ENCODE measurements around the gene ANKRD42. TPM values are rescaled to one million over a fixed set of nuclear protein-coding genes. Genes with fewer than 3 reads are reported as not detected.

ANKRD42 gene
- total and polyA plus RNA-seq, 4 donors: 12.2 to 14.6 (median 13.6) TPM

DNA sequence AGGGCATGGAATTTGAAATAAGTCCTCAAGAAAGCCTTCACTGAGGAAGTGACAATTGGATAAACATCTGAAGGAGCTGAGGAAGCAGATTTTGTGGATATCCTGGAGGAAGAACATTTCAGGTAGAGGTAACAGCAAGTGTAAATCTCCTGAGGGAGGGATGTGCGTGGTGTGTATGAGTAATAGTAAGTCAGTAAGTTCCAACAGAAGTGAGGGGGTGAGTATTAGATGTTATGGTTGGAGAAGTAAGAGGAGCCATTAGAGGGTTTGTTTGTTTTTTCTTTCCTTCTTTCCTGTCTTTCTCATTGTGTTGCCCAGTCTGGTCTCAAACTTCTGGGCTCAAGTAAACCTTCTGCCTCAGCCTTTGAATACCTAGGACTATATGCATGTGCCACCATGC, 29.0 kb downstream of the ANKRD42 start:
- H3K36me3 ChIP-seq (ENCODE audit: control insufficient read depth, insufficient read depth, low read length): no peaks in the 10 kb centered on the region
- 100% methylated on average over 1 of the region's 1 CpG for WGBS (ENCODE audit: insufficient coverage)
- no peak for DNase-seq (ENCODE audit: low read depth in 4 of 6, low spot score in 6 of 6)
- H3K27me3 ChIP-seq (ENCODE audit: control insufficient read depth, insufficient read depth, low read length): no peaks in the 10 kb centered on the region
- no peaks in the 10 kb centered on the region for H3K9me3 ChIP-seq (ENCODE audit: control insufficient read depth, insufficient read depth, low read length)
- H3K27ac ChIP-seq (ENCODE audit: low read depth, low read length): no peak overlapping the region
- no peak overlapping the region for H3K4me3 ChIP-seq (ENCODE audit: low read depth, low read length)
- H3K4me1 ChIP-seq (ENCODE audit: control insufficient read depth, insufficient read depth, low read length): no peaks in the 10 kb centered on the region

DNA sequence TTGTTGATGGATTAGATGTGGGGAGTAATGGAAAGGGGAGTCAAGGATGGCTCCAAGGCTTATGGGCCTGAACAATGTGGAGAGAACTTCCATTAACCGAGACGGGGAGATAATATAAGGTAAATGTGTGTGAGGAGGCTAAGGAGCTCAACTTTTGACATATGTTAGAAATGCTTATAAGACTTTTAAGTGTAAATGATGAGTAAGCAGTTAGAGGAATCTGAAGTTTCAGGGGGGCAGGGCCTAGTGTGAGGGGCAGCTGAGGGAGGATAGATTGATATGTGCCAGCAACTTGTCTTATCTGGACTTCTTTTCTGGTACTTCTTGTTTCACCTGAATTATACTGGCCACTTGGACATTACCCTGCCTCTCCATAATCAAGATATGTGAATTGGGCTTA, 29.9 kb downstream of the ANKRD42 start:
- no peaks in the 10 kb centered on the region for H3K9me3 ChIP-seq (ENCODE audit: control insufficient read depth, insufficient read depth, low read length)
- DNase-seq (ENCODE audit: low read depth in 4 of 6, low spot score in 6 of 6): no peak
- no peaks in the 10 kb centered on the region for H3K27me3 ChIP-seq (ENCODE audit: control insufficient read depth, insufficient read depth, low read length)
- H3K36me3 ChIP-seq (ENCODE audit: control insufficient read depth, insufficient read depth, low read length): no peaks in the 10 kb centered on the region
- no peak overlapping the region for H3K4me3 ChIP-seq (ENCODE audit: low read depth, low read length)
- no peaks in the 10 kb centered on the region for H3K4me1 ChIP-seq (ENCODE audit: control insufficient read depth, insufficient read depth, low read length)
- WGBS (ENCODE audit: insufficient coverage): 89% methylated on average over 2 of the region's 2 CpGs
- no peak overlapping the region for H3K27ac ChIP-seq (ENCODE audit: low read depth, low read length)

DNA sequence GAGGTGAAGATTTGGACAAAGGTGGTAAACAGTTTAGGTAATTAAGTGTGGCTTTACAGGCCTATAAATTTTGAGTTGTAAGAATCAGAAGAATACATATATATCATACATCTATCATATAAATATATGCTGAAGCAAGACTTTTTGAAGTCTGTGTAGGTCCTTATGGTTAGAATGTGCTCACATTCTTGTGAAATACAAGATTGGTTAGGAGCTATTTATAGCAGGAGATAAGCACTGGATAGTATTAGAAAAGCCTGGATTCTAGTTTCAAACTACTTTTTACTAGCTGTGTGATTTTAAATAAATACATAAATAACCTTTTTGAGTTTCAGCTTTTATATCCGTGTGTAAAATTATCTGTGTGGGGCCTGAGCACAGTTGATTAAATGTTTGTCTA, 42.3 kb downstream of the ANKRD42 start:
- WGBS (ENCODE audit: insufficient coverage): no CpG with 5 or more reads among the region's 1 CpG
- no peak overlapping the region for H3K27ac ChIP-seq (ENCODE audit: low read depth, low read length)
- H3K4me1 ChIP-seq (ENCODE audit: control insufficient read depth, insufficient read depth, low read length): no peaks in the 10 kb centered on the region
- no peaks in the 10 kb centered on the region for H3K27me3 ChIP-seq (ENCODE audit: control insufficient read depth, insufficient read depth, low read length)
- no peak for DNase-seq (ENCODE audit: low read depth in 4 of 6, low spot score in 6 of 6)
- no peaks in the 10 kb centered on the region for H3K9me3 ChIP-seq (ENCODE audit: control insufficient read depth, insufficient read depth, low read length)
- H3K4me3 ChIP-seq (ENCODE audit: low read depth, low read length): no peak overlapping the region
- no peaks in the 10 kb centered on the region for H3K36me3 ChIP-seq (ENCODE audit: control insufficient read depth, insufficient read depth, low read length)

DNA sequence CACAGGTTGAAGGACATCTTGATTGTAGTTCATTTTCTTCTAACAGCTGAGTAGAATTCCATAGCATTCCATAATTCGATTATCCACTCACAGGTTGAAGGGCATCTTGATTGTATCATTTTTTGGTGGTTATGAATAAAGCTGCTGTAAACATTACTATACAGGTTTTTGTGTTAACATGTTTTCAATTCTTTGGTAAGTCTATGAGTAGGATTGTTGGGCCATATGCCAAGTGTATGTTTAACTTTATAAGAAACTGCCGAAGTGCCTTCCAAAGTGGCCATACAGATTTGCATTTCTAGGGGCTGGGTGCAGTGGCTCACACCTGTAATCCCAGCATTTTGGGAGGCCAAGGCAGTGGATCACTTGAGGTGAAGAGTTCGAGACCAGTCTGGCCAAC, 44.6 kb downstream of the ANKRD42 start:
- Histone ChIP-seq H3K9me3 (ENCODE audit: control insufficient read depth, insufficient read depth, low read length) (no peaks in the 10 kb centered on the region), H3K27me3 (ENCODE audit: control insufficient read depth, insufficient read depth, low read length) (no peaks in the 10 kb centered on the region), H3K36me3 (ENCODE audit: control insufficient read depth, insufficient read depth, low read length) (no peaks in the 10 kb centered on the region), H3K27ac (ENCODE audit: low read depth, low read length) (no peak overlapping the region), H3K4me1 (ENCODE audit: control insufficient read depth, insufficient read depth, low read length) (no peaks in the 10 kb centered on the region), H3K4me3 (ENCODE audit: low read depth, low read length) (no peak overlapping the region)
- WGBS (ENCODE audit: insufficient coverage): 68% methylated on average over 2 of the region's 3 CpGs
- no peak for DNase-seq (ENCODE audit: low read depth in 4 of 6, low spot score in 6 of 6)

DNA sequence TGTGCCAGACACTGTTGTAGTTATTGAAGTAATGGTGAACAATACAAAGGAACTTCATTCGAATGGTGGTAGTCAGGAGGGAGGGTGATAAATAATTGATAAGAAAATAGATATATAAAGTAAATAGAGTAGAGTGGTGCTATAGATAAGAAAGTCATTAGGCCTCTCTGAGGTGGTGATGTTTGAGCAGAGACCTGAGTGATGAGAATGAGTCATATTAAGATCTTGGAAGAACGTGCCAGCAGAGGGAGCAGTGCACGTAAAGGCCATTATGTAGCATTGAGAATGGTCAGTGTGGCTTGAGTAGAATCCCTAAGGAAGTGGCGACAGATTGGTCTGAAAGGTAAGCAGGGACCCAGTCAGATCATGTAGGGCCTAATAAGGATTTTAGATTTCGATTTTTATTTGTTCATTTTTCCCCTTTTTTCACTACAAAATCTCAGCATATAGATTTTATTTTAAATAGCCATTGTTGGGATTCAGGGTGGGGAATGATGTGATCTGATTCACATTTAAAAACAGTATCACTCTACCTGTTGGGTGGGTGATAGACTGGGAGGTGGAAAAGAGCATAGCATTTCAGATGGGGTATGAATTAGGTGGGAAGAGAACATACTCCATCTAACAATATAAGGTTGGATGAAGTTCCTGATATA, 47.9 kb downstream of the ANKRD42 start:
- Histone ChIP-seq H3K27me3 (ENCODE audit: control insufficient read depth, insufficient read depth, low read length) (no peaks in the 10 kb centered on the region), H3K36me3 (ENCODE audit: control insufficient read depth, insufficient read depth, low read length) (no peaks in the 10 kb centered on the region), H3K4me3 (ENCODE audit: low read depth, low read length) (no peak overlapping the region), H3K4me1 (ENCODE audit: control insufficient read depth, insufficient read depth, low read length) (no peaks in the 10 kb centered on the region), H3K9me3 (ENCODE audit: control insufficient read depth, insufficient read depth, low read length) (no peaks in the 10 kb centered on the region), H3K27ac (ENCODE audit: low read depth, low read length) (no peak overlapping the region)
- 27% methylated on average over 4 of the region's 5 CpGs for WGBS (ENCODE audit: insufficient coverage)
- DNase-seq (ENCODE audit: low read depth in 4 of 6, low spot score in 6 of 6): peak in 2 of 6 donors; percentile 53 to 54

DNA sequence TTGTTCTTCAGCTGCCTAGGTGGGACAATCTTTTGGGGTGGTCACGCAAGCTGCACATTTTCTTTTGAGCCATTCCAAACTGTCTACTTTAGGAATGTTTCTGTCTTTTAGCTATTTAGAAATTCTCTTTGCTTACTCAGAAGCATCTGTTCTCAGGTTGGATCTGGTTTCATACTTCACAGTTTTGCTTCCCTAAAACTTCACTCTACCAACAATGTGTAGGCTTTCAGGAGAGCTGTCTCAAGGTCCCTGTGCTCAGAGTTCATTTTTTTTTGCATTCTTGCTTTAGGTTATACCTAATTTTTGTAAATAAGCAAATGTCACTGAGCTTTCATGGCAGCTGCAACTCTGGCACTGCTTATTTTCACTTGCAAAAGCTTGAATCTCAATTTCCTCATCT, 55.9 kb downstream of the ANKRD42 start:
- Histone ChIP-seq H3K27me3 (ENCODE audit: control insufficient read depth, insufficient read depth, low read length) (no peaks in the 10 kb centered on the region), H3K4me1 (ENCODE audit: control insufficient read depth, insufficient read depth, low read length) (no peaks in the 10 kb centered on the region), H3K9me3 (ENCODE audit: control insufficient read depth, insufficient read depth, low read length) (no peaks in the 10 kb centered on the region), H3K4me3 (ENCODE audit: low read depth, low read length) (no peak overlapping the region), H3K36me3 (ENCODE audit: control insufficient read depth, insufficient read depth, low read length) (no peaks in the 10 kb centered on the region), H3K27ac (ENCODE audit: low read depth, low read length) (no peak overlapping the region)
- no peak for DNase-seq (ENCODE audit: low read depth in 4 of 6, low spot score in 6 of 6)
- WGBS (ENCODE audit: insufficient coverage): 100% methylated on average over 1 of the region's 1 CpG

DNA sequence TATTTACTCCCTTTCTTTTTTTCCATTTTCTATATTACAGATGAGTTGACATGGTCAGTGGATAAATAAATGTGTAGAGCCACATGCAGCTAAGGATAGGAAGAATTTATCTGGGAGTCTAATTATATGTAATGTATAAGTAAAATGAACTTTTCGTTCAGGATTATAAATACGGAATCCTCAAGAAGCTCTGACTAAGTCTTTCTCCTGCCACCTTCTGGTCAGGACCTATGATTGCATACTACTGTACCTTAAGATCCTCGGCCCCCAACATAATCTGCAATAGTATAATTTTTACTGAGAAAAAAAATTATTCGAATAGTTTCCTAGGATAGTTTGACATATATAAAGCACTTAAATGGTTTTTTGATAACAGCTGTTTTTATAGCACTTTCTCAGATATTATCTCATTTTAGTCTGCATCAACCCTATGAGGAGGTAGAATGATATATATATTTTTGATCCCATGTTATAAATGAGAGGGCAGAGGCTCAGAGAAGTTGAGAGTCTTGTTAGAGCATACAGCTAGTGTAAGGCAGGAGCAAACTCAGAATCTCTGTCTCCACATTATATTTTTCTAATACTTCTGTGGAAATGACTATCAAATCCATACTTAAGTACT, 56.6 kb downstream of the ANKRD42 start:
- peak in 2 of 6 donors; percentile 58 to 85 for DNase-seq (ENCODE audit: low read depth in 4 of 6, low spot score in 6 of 6)
- WGBS (ENCODE audit: insufficient coverage): no CpG with 5 or more reads among the region's 4 CpGs
- Histone ChIP-seq H3K27me3 (ENCODE audit: control insufficient read depth, insufficient read depth, low read length) (no peaks in the 10 kb centered on the region), H3K9me3 (ENCODE audit: control insufficient read depth, insufficient read depth, low read length) (no peaks in the 10 kb centered on the region), H3K27ac (ENCODE audit: low read depth, low read length) (no peak overlapping the region), H3K4me1 (ENCODE audit: control insufficient read depth, insufficient read depth, low read length) (no peaks in the 10 kb centered on the region), H3K4me3 (ENCODE audit: low read depth, low read length) (no peak overlapping the region), H3K36me3 (ENCODE audit: control insufficient read depth, insufficient read depth, low read length) (no peaks in the 10 kb centered on the region)

DNA sequence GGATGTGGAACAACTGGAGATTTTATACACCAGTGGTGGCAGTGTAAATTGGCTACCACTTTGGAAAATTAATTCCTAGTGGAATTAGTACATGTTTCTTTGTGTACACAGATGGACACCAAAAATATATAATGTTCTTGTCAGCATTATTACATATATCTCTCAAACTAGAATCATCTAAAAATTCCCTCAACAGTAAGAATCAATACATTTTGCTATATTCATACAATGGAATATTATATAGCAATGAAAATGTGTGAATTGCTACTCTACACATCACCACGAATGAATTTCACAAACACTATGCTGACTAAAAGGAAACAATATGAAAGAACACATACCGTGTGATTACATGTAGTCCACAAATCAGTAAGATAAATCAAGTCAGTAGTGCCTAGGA, 58.8 kb downstream of the ANKRD42 start:
- Histone ChIP-seq H3K27me3 (ENCODE audit: control insufficient read depth, insufficient read depth, low read length) (no peaks in the 10 kb centered on the region), H3K9me3 (ENCODE audit: control insufficient read depth, insufficient read depth, low read length) (no peaks in the 10 kb centered on the region), H3K27ac (ENCODE audit: low read depth, low read length) (no peak overlapping the region), H3K4me1 (ENCODE audit: control insufficient read depth, insufficient read depth, low read length) (no peaks in the 10 kb centered on the region), H3K36me3 (ENCODE audit: control insufficient read depth, insufficient read depth, low read length) (no peaks in the 10 kb centered on the region), H3K4me3 (ENCODE audit: low read depth, low read length) (no peak overlapping the region)
- DNase-seq (ENCODE audit: low read depth in 4 of 6, low spot score in 6 of 6): no peak
- WGBS (ENCODE audit: insufficient coverage): no CpG with 5 or more reads among the region's 2 CpGs

DNA sequence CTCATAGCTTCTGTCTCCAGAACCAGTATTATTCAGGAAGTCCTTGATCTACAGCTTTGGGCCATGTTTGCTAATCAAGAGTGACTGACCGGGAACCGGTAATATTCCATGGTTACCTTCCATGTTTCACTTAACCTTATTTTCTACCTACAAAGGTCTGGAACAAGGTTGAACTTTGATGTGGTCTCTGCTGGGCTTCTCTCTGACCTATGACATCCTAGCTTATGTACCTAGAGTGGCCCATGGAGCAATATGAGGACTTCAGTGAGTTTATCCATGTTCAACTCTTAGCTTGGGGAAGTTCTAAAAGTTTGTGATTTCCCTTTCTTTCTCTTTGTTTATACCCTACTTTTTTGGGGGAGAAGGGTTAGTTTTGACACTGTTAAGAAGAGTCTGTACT, 59.4 kb downstream of the ANKRD42 start:
- H3K4me3 ChIP-seq (ENCODE audit: low read depth, low read length): no peak overlapping the region
- no peaks in the 10 kb centered on the region for H3K27me3 ChIP-seq (ENCODE audit: control insufficient read depth, insufficient read depth, low read length)
- WGBS (ENCODE audit: insufficient coverage): 100% methylated on average over 2 of the region's 2 CpGs
- H3K4me1 ChIP-seq (ENCODE audit: control insufficient read depth, insufficient read depth, low read length): no peaks in the 10 kb centered on the region
- H3K9me3 ChIP-seq (ENCODE audit: control insufficient read depth, insufficient read depth, low read length): no peaks in the 10 kb centered on the region
- H3K36me3 ChIP-seq (ENCODE audit: control insufficient read depth, insufficient read depth, low read length): no peaks in the 10 kb centered on the region
- no peak for DNase-seq (ENCODE audit: low read depth in 4 of 6, low spot score in 6 of 6)
- no peak overlapping the region for H3K27ac ChIP-seq (ENCODE audit: low read depth, low read length)

DNA sequence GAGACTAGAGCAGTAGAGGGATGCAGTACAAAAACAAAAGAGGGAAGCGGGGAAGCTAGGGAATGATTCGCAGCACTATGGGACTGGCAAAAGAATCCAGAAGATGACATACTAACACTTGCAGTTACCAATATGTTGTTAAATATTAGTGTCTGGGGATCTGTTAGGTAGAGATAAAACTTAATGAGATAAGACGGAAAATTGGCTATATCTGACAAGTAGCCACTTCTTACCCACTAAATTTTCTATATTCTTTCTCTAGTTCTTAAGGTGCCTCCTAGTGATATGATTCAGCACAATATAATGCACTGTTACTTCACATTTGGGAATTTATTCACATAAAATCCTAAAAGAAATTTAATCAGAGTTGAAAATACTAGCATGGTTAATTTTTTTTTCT, 61.9 kb downstream of the ANKRD42 start:
- H3K4me3 ChIP-seq (ENCODE audit: low read depth, low read length): no peak overlapping the region
- no CpG with 5 or more reads among the region's 3 CpGs for WGBS (ENCODE audit: insufficient coverage)
- peak in 1 of 6 donors; percentile 77 for DNase-seq (ENCODE audit: low read depth in 4 of 6, low spot score in 6 of 6)
- no peaks in the 10 kb centered on the region for H3K27me3 ChIP-seq (ENCODE audit: control insufficient read depth, insufficient read depth, low read length)
- H3K36me3 ChIP-seq (ENCODE audit: control insufficient read depth, insufficient read depth, low read length): no peaks in the 10 kb centered on the region
- no peaks in the 10 kb centered on the region for H3K9me3 ChIP-seq (ENCODE audit: control insufficient read depth, insufficient read depth, low read length)
- H3K27ac ChIP-seq (ENCODE audit: low read depth, low read length): no peak overlapping the region
- H3K4me1 ChIP-seq (ENCODE audit: control insufficient read depth, insufficient read depth, low read length): no peaks in the 10 kb centered on the region

Measured in spinal cord (tissue), 10 donors.